Endothelial cell of umbilical vein (primary cell): Measurements from ENCODE around the gene KCTD6. TPM values are rescaled to one million over a fixed set of nuclear protein-coding genes. Genes with fewer than 3 reads are reported as not detected.

ENCODE experiments used
- BruUV-seq: library from RNA; stranded (reverse); fragments of 400-500 nt; replicated peaks from 2 replicates; lab custom pipeline; 2021; lab: Mats Ljungman, UMichigan
- CTCF ChIA-PET: fragments of 300-600, 350-600 bp; sonication (Branson Sonifier 250); formaldehyde crosslinking; loops from one replicate; lab custom pipeline; 2021; ENCODE audit warnings: antibody characterized with exemption, inconsistent platforms; lab: Charles Lee
- POLR2A ChIA-PET: fragments of 300-600, 350-600 bp; sonication (Branson Sonifier 250); formaldehyde crosslinking; loops from one replicate; lab custom pipeline; 2021; ENCODE audit warnings: antibody characterized with exemption, inconsistent platforms; lab: Charles Lee
- DNase-seq: peaks from one replicate; pipeline ENCODE4 v3.0.0-alpha.2; 2011; ENCODE audit warnings: low read depth, low spot score
- FAIRE-seq: peaks from 2 replicates; lab custom pipeline; 2011; peaks lifted over from hg19 to GRCh38; lab: Jason Lieb, UNC
- H2AFZ ChIP-seq: 2 replicates; pipeline ENCODE4 v1.6.0; 2012; ENCODE audit warnings: low read depth, low read length, control low read depth, inconsistent platforms
- H3K27ac ChIP-seq: 2 replicates; pipeline ENCODE4 v1.5.1; 2011; ENCODE audit warnings: low read depth, mild to moderate bottlenecking, control low read depth, low read length, moderate library complexity; ENCODE audit not compliant: insufficient read depth
- H3K27me3 ChIP-seq, 2 experiments: 2 replicates each; pipeline versions ENCODE4 v1.6.0 to v1.6.1; 2011; ENCODE audit warnings: low read length in 2 of 2, mixed read lengths in 1 of 2; ENCODE audit not compliant: control insufficient read depth in 2 of 2, insufficient read depth in 2 of 2
- H3K36me3 ChIP-seq, 2 experiments: 2 replicates in 1 of 2; 3 replicates in 1 of 2; pipeline ENCODE4 v1.5.1; 2011; ENCODE audit warnings: low read length in 2 of 2, mild to moderate bottlenecking in 1 of 2, moderate library complexity in 1 of 2; ENCODE audit not compliant: control insufficient read depth in 2 of 2, insufficient read depth in 2 of 2; ENCODE audit errors: extremely low read depth in 1 of 2
- H3K4me1 ChIP-seq: 3 replicates; pipeline ENCODE4 v1.5.1; 2011; ENCODE audit warnings: mild to moderate bottlenecking, low read length; ENCODE audit not compliant: control insufficient read depth, insufficient read depth; ENCODE audit errors: extremely low read depth
- H3K4me2 ChIP-seq: 2 replicates; pipeline ENCODE4 v1.6.1; 2011; ENCODE audit warnings: low read length, control low read depth, mixed read lengths; ENCODE audit not compliant: insufficient read depth
- H3K4me3 ChIP-seq, 3 experiments: fragments of 200-600 bp in 1 of 3; sonication (generic), shearing (Covaris generic) in 1 of 3; replicated peaks in 1 of 3; 2 replicates each; pipeline ENCODE4 v1.5.1; 2011 to 2016; ENCODE audit warnings: control low read depth in 3 of 3, low read length in 3 of 3, mild to moderate bottlenecking in 2 of 3, inconsistent platforms in 1 of 3, low read depth in 1 of 3, moderate library complexity in 1 of 3; ENCODE audit not compliant: insufficient read depth in 1 of 3
- H3K79me2 ChIP-seq: 2 replicates; pipeline ENCODE4 v1.6.0; 2012; ENCODE audit warnings: low read length, inconsistent platforms; ENCODE audit not compliant: control insufficient read depth, insufficient read depth
- H3K9ac ChIP-seq: replicated peaks from 2 replicates; pipeline ENCODE3; 2011; ENCODE audit warnings: low read length, control low read depth; ENCODE audit not compliant: insufficient read depth; ENCODE audit errors: extremely low read depth
- H3K9me1 ChIP-seq: replicated peaks from 3 replicates; pipeline ENCODE4 v1.6.0; 2011; ENCODE audit warnings: mild to moderate bottlenecking, low read length; ENCODE audit not compliant: control insufficient read depth, insufficient read depth; ENCODE audit errors: extremely low read depth
- H3K9me3 ChIP-seq: replicated peaks from 2 replicates; pipeline ENCODE4 v1.5.1; 2012; ENCODE audit warnings: low read length, inconsistent platforms; ENCODE audit not compliant: control insufficient read depth, insufficient read depth
- H4K20me1 ChIP-seq: replicated peaks from 2 replicates; pipeline ENCODE3; 2011; ENCODE audit warnings: mild to moderate bottlenecking, low read length; ENCODE audit not compliant: control insufficient read depth, insufficient read depth; ENCODE audit errors: extremely low read depth
- EZH2 ChIP-seq: IDR thresholded peaks from 2 replicates; pipeline ENCODE4 v1.6.1; 2012; ENCODE audit warnings: borderline replicate concordance, low read depth, mild to moderate bottlenecking, moderate library complexity, low read length, inconsistent platforms; ENCODE audit not compliant: severe bottlenecking
- FOS ChIP-seq: IDR thresholded peaks from 2 replicates; pipeline ENCODE4 v1.6.1; 2011; ENCODE audit warnings: mild to moderate bottlenecking, low read length, moderate library complexity, borderline replicate concordance; ENCODE audit not compliant: insufficient read depth
- GATA2 ChIP-seq: IDR thresholded peaks from 2 replicates; pipeline ENCODE4 v1.7.0; 2011; ENCODE audit warnings: low read depth, mild to moderate bottlenecking, moderate library complexity, mixed read lengths, low read length; ENCODE audit not compliant: insufficient read length, insufficient read depth
- JUN ChIP-seq: IDR thresholded peaks from 2 replicates; pipeline ENCODE4 v1.6.1; 2011; ENCODE audit warnings: borderline replicate concordance, low read depth; ENCODE audit not compliant: insufficient read length, insufficient read depth
- MYC ChIP-seq: IDR thresholded peaks from one replicate; pipeline ENCODE4 v1.6.1; 2011; ENCODE audit warnings: mild to moderate bottlenecking, low read depth, low read length
- POLR2A ChIP-seq: IDR thresholded peaks from 2 replicates; pipeline ENCODE4 v1.6.1; 2012; ENCODE audit warnings: low read depth, mild to moderate bottlenecking, control low read depth, low read length
- POLR2AphosphoS5 ChIP-seq: IDR thresholded peaks from 2 replicates; pipeline ENCODE4 v1.6.1; 2012; ENCODE audit warnings: low read depth, mild to moderate bottlenecking, control low read depth, low read length, moderate library complexity; ENCODE audit not compliant: insufficient read depth
- dilution Hi-C: fragments of 300-500 bp; cut with MboI; formaldehyde crosslinking; loops from one replicate; pipeline ENCODE4 v1.15.0; 2019; ENCODE audit warnings: low sequenced_read_pairs; ENCODE audit not compliant: extremely low pct_ligation_motif_present
- intact Hi-C: fragments of 100-400 bp; cut with micrococcal nuclease; formaldehyde crosslinking; loops from one replicate; pipeline ENCODE4 v1.10.0; 2022
- polyA plus RNA-seq, 4 experiments: library from polyadenylated mRNA; depleted of rRNA in 3 of 4; stranded (reverse) in 3 of 4; unstranded in 1 of 4; fragments of >200 nt; gene quantifications; 2 replicates each; pipeline versions ENCODE4 v1.2.1 to v1.2.3, GENCODE V29; 2011 to 2012; ENCODE audit warnings: missing spikeins in 1 of 4
- total RNA-seq: library from RNA; stranded (reverse); gene quantifications from 2 replicates; pipeline ENCODE4 v1.2.3, GENCODE V29; 2021
- TF ChIP-seq, protein P1 (sequence below): IDR thresholded peaks from 2 replicates; pipeline ENCODE4 v1.6.1; 2011; ENCODE audit not compliant: insufficient read depth, insufficient read length
- TF ChIP-seq, protein P2 (sequence below), 2 donors: IDR thresholded peaks; 1 replicate in 1 of 2; 2 replicates in 1 of 2; pipeline ENCODE4 v1.5.1; 2011; ENCODE audit warnings: low read length in 2 of 2, mild to moderate bottlenecking in 2 of 2, moderate library complexity in 2 of 2, control low read depth in 1 of 2, inconsistent platforms in 1 of 2, low read depth in 1 of 2; ENCODE audit not compliant: insufficient read depth in 1 of 2; ENCODE audit errors: extremely low read depth in 1 of 2

KCTD6 gene
- total and polyA plus RNA-seq, 2 donors (not counting 3 experiments of a cell fraction or from before 2014, with no cell fraction given): 6.4 TPM

DNA sequence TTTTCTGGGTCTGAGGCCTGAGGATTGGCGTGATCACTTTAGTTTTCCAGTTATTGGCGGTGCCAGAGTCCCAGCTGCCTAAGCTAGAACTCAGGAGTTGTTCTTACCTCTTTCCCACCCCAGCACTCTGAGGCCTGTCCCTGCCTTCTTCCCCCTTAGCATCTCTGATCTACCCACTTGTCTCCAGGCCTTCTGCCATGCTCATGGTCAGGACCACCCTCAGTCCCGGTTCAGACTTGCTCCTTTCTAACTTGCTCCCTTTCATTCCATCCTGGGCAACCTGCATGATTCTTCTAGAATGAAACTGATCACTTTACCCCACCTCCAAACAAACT is 29.4 kb downstream of the KCTD6 start:
- TF ChIP-seq GATA2 (no peak), JUN (no peak), FOS (no peak), POLR2A (no peak), MYC (no peak), POLR2AphosphoS5 (no peak), EZH2 (no peak)
- TF ChIP-seq, protein P1, sequence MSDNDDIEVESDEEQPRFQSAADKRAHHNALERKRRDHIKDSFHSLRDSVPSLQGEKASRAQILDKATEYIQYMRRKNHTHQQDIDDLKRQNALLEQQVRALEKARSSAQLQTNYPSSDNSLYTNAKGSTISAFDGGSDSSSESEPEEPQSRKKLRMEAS: no peak
- TF ChIP-seq, protein P2, sequence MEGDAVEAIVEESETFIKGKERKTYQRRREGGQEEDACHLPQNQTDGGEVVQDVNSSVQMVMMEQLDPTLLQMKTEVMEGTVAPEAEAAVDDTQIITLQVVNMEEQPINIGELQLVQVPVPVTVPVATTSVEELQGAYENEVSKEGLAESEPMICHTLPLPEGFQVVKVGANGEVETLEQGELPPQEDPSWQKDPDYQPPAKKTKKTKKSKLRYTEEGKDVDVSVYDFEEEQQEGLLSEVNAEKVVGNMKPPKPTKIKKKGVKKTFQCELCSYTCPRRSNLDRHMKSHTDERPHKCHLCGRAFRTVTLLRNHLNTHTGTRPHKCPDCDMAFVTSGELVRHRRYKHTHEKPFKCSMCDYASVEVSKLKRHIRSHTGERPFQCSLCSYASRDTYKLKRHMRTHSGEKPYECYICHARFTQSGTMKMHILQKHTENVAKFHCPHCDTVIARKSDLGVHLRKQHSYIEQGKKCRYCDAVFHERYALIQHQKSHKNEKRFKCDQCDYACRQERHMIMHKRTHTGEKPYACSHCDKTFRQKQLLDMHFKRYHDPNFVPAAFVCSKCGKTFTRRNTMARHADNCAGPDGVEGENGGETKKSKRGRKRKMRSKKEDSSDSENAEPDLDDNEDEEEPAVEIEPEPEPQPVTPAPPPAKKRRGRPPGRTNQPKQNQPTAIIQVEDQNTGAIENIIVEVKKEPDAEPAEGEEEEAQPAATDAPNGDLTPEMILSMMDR (IDR thresholded peaks at IDR 0.05; ENCODE audit: extremely low read depth in 1 of 2, insufficient read depth in 1 of 2, low read depth in 1 of 2, low read length in 2 of 2): no peak
- H3K27ac ChIP-seq: no peak overlapping the region
- no peak overlapping the region for H2AFZ ChIP-seq
- no peaks in the 10 kb centered on the region for H3K9me3 ChIP-seq
- H3K27me3 ChIP-seq: no peaks in the 10 kb centered on the region
- no TSS peak for BruUV-seq
- intact Hi-C loops: no loop called here
- no peaks in the 10 kb centered on the region for H3K79me2 ChIP-seq
- DNase-seq (no peak), FAIRE-seq (no peak)
- H3K9me1 ChIP-seq: no peaks in the 10 kb centered on the region
- peaks cover under 1% of the 10 kb centered on the region for H3K4me1 ChIP-seq
- H3K4me2 ChIP-seq: no peak overlapping the region
- H3K4me3 ChIP-seq: no peak overlapping the region
- H4K20me1 ChIP-seq: no peaks in the 10 kb centered on the region
- H3K9ac ChIP-seq: no peak overlapping the region
- POLR2A ChIA-PET: no interaction called here
- H3K36me3 ChIP-seq: no peaks in the 10 kb centered on the region
- dilution Hi-C loops: no loop called here
- CTCF ChIA-PET: interaction anchor here (2.1 kb wide), 1 partner anchor 29 kb away, joined by 10 read pairs; the partner anchor contains the start of gene KCTD6
